ENCODE data around the gene HEATR9. TPM values are rescaled to one million over a fixed set of nuclear protein-coding genes. Genes with fewer than 3 reads are reported as not detected.

The HEATR9 gene
- polyA plus RNA-seq, 1 donor = 0.03 TPM

DNA sequence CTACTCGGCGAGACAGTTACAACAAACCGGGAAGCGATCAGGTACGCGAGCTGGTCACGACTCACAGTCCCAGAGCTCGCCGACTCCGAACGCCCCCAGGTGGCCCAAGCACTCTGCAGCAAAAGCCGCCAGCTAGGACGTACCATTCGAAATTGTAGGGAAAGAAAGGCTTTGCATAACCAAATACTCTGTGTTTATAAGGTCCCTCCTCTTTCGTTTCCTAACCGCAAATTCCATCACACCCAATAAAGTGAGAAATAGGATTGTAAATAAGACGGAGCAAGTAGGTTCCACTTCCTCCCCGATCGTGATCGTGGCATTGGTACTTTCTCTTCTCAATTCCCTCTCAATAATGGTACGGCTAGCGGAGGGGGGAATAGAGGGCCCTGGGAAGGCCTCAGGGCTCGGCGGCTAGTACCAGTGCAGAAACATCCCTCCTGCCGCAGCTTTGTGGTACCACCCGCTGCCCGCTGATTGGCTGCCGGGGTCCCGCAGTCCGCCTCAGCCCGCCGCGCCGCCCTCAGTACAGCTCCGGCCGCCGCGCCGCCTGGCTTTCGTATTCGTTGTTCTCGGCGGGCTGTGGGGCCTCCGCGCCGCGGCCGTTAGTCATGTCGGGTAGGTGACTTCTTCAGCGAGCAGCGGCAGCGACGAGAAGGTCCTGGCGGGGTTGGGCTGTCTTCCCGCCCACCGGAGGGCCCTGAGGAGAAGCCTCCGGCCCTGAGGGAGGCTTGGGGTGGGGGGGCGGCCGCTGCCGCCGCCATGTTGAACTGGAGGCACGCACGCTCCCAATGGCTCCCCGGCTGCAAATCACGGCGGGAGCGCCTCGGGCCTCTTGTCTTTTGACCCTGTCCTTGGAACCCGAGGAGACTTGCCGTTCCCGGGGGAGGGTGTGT, 59.5 kb downstream of the HEATR9 start, which contains the start of gene TAF15:
TSS of gene TAF15 (plus strand) at position 523 of the 893 bp plus-strand sequence. CDS start at position 609, 86 bp downstream.
- Histone ChIP-seq H3K4me1 (ENCODE audit: control insufficient read depth, insufficient read depth, low read length) (peaks cover 8% of the 10 kb centered on the region), H3K36me3 (ENCODE audit: control insufficient read depth, insufficient read depth, low read length) (peaks cover 2% of the 10 kb centered on the region), H3K9me3 (ENCODE audit: control insufficient read depth, low read depth, low read length) (no peaks in the 10 kb centered on the region), H3K27ac (ENCODE audit: low read length) (peak within 1 kb of the TSS; percentile 99), H3K4me3 (ENCODE audit: low read length) (peak within 1 kb of the TSS; percentile 97), H3K27me3 (ENCODE audit: control insufficient read depth, insufficient read depth, low read length) (no peaks in the 10 kb centered on the region)
- peak; percentile 97 to 99 for DNase-seq
- WGBS (ENCODE audit: insufficient coverage, low lambda C conversion rate) = 0% methylated on average over 5 of the region's 71 CpGs

DNA sequence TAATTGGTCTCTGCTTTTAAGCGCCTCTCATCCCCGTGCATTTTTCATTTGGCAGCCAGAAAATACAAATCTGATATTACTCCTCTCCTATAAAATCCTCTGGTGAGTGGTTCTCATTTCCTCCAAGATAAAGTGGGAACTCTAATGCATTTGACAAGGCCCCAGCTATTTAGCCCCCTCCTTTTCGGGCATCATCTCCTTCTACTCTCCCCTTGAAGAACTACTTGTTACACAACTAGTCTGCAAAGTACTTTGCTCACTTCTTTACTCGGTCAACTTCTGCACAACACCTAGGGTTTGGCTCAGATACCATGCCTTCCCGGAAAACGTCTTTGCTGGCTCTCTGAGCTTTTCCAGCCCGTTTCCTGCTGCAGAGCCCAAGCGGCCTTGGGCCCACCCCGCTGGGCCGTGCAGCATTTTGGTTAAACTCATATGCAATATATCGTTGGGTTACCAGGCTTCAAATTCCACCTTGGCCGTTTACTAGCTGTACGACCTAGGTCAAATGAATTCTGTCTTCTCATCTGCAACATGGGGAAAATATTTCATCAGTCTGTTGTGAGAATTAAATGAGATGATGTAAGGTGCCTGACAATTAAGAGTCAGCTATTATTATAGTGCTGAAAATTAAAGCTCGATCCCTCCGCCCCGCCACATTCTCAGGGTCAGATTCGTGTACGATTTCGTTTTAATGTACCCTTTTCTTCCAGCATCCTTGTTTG, 60.3 kb downstream of the HEATR9 start:
- H3K4me1 ChIP-seq (ENCODE audit: control insufficient read depth, insufficient read depth, low read length) = peaks cover 8% of the 10 kb centered on the region
- DNase-seq = no peak

DNA sequence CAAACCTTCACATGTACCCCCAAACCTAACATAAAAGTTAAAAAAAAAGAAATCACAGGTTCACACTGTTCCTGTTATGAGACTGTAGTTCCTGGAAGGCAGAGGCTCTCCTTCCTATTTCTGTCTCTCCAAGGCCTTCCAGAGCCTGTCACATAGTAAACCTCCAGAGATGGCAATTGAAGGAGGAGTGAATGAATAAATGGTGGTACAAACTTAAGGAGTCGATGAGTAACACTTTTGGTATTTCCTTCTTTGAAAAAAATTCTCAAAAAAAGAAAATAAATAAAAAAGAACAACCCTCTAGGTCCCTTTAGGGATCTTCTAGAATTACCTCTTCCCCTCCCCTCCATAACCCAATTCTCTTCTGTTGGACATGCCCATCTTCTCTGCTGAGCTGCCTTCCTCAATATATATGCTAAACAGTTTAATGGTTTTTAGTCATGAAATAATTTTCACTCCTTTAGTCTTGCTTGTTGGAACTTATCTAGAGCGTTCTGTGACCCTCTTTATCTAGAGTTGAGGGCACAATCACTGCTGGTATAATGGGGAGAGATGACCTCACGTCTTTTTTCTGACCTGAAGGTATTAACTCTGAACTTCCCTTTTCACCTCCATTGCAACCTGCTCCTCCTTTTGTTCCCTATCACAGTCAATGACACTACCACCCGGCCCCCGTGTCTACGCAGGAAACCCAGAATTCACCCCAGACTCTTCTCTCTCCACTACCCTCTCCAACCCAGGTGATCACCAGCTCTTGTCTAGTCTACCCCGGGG, 61.1 kb downstream of the HEATR9 start:
- 50% methylated on average over 2 of the region's 7 CpGs for WGBS (ENCODE audit: insufficient coverage, low lambda C conversion rate)
- Histone ChIP-seq H3K27ac (ENCODE audit: low read length) (no peak overlapping the region), H3K4me3 (ENCODE audit: low read length) (no peak overlapping the region), H3K9me3 (ENCODE audit: control insufficient read depth, low read depth, low read length) (no peaks in the 10 kb centered on the region), H3K36me3 (ENCODE audit: control insufficient read depth, insufficient read depth, low read length) (no peaks in the 10 kb centered on the region), H3K4me1 (ENCODE audit: control insufficient read depth, insufficient read depth, low read length) (peaks cover 8% of the 10 kb centered on the region), H3K27me3 (ENCODE audit: control insufficient read depth, insufficient read depth, low read length) (no peaks in the 10 kb centered on the region)
- DNase-seq = no peak

More for the DNA sequence above, 60.3 kb downstream of the HEATR9 start:
- Histone ChIP-seq H3K4me3 (ENCODE audit: low read length) (peak overlapping the region; percentile 50), H3K27me3 (ENCODE audit: control insufficient read depth, insufficient read depth, low read length) (no peaks in the 10 kb centered on the region), H3K27ac (ENCODE audit: low read length) (peak overlapping the region; percentile 99), H3K9me3 (ENCODE audit: control insufficient read depth, low read depth, low read length) (no peaks in the 10 kb centered on the region), H3K36me3 (ENCODE audit: control insufficient read depth, insufficient read depth, low read length) (peaks cover 2% of the 10 kb centered on the region)
- WGBS (ENCODE audit: insufficient coverage, low lambda C conversion rate) = 7% methylated on average over 2 of the region's 19 CpGs

Other genes with a start within 250 kb of the HEATR9 start
- gene RASL10B, start 137.3 kb downstream of the HEATR9 start, polyA plus RNA-seq = 2.9 TPM
- gene GAS2L2, start 115.7 kb downstream of the HEATR9 start, polyA plus RNA-seq = 0.13 TPM
- 0.04 TPM for gene C17orf50, start 108.0 kb downstream of the HEATR9 start, polyA plus RNA-seq
- 7.5 TPM for gene MMP28, start 73.2 kb downstream of the HEATR9 start, polyA plus RNA-seq
- 177 TPM for gene TAF15, start 59.4 kb downstream of the HEATR9 start, polyA plus RNA-seq
- 8.3 TPM for gene CCL5, start 11.5 kb upstream of the HEATR9 start, polyA plus RNA-seq
- gene RDM1, start 61.9 kb upstream of the HEATR9 start, polyA plus RNA-seq = 5.6 TPM
- gene LYZL6, start 74.8 kb upstream of the HEATR9 start, polyA plus RNA-seq = not detected
- 0.19 TPM for gene CCL16, start 112.6 kb upstream of the HEATR9 start, polyA plus RNA-seq
- gene CCL14, start 117.8 kb upstream of the HEATR9 start, polyA plus RNA-seq = 6.8 TPM
- gene CCL15, start 132.7 kb upstream of the HEATR9 start, polyA plus RNA-seq = 36.8 TPM
- gene CCL23, start 149.1 kb upstream of the HEATR9 start, polyA plus RNA-seq = 1.2 TPM
- gene CCL18, start 195.4 kb upstream of the HEATR9 start, polyA plus RNA-seq = 0.28 TPM
- gene CCL3, start 221.3 kb upstream of the HEATR9 start, polyA plus RNA-seq = 11.7 TPM
- 6.9 TPM for gene CCL4, start 234.9 kb upstream of the HEATR9 start, polyA plus RNA-seq